GM12878 (cell line): ENCODE measurements around the gene INSRR.

Source experiments
- ATF3 ChIP-seq: IDR thresholded peaks from 2 replicates; pipeline ENCODE4 v1.6.1; 2011; ENCODE audit warnings: low read depth, mild to moderate bottlenecking, low read length, moderate library complexity, borderline replicate concordance; ENCODE audit errors: extremely low read depth
- CTCF ChIP-seq, 3 experiments: IDR thresholded peaks in 2 of 3; conservative IDR thresholded peaks in 1 of 3; 2 replicates each; pipeline ENCODE4 v1.5.1; 2011; ENCODE audit warnings: low read depth in 3 of 3, low read length in 3 of 3, mild to moderate bottlenecking in 3 of 3, control low read depth in 2 of 3, moderate library complexity in 2 of 3, inconsistent platforms in 1 of 3, mixed read lengths in 1 of 3; ENCODE audit not compliant: control insufficient read depth in 2 of 3, insufficient read depth in 1 of 3; ENCODE audit errors: extremely low read depth in 1 of 3
- EZH2 ChIP-seq: IDR thresholded peaks from 2 replicates; pipeline ENCODE4 v1.6.1; 2012; ENCODE audit warnings: low read depth, mild to moderate bottlenecking, control low read depth, inconsistent platforms, low read length, borderline replicate concordance; ENCODE audit not compliant: control insufficient read depth
- HCFC1 ChIP-seq: fragments of 150-350 bp; IDR thresholded peaks from 2 replicates; pipeline ENCODE4 v1.6.1; 2014; ENCODE audit warnings: low read length
- HDGF ChIP-seq: fragments of 450-650 bp; IDR thresholded peaks from 2 replicates; pipeline ENCODE4 v1.6.1; 2016; ENCODE audit warnings: antibody characterized with exemption
- NBN ChIP-seq: fragments of 450-650 bp; IDR thresholded peaks from 2 replicates; pipeline ENCODE4 v1.6.1; 2016
- POLR2A ChIP-seq: IDR thresholded peaks from 2 replicates; pipeline ENCODE4 v1.6.1; 2011; ENCODE audit warnings: low read depth, mild to moderate bottlenecking, low read length
- POLR2AphosphoS5 ChIP-seq: IDR thresholded peaks from 2 replicates; pipeline ENCODE4 v1.6.1; 2011; ENCODE audit warnings: mild to moderate bottlenecking, low read length, inconsistent platforms
- TCF7 ChIP-seq: IDR thresholded peaks from 2 replicates; pipeline ENCODE4 v1.6.1; 2014; ENCODE audit warnings: antibody characterized with exemption, borderline replicate concordance
- YY1 ChIP-seq: IDR thresholded peaks from 2 replicates; pipeline ENCODE4 v1.6.1; 2011; ENCODE audit warnings: low read depth, mild to moderate bottlenecking, low read length

DNA sequence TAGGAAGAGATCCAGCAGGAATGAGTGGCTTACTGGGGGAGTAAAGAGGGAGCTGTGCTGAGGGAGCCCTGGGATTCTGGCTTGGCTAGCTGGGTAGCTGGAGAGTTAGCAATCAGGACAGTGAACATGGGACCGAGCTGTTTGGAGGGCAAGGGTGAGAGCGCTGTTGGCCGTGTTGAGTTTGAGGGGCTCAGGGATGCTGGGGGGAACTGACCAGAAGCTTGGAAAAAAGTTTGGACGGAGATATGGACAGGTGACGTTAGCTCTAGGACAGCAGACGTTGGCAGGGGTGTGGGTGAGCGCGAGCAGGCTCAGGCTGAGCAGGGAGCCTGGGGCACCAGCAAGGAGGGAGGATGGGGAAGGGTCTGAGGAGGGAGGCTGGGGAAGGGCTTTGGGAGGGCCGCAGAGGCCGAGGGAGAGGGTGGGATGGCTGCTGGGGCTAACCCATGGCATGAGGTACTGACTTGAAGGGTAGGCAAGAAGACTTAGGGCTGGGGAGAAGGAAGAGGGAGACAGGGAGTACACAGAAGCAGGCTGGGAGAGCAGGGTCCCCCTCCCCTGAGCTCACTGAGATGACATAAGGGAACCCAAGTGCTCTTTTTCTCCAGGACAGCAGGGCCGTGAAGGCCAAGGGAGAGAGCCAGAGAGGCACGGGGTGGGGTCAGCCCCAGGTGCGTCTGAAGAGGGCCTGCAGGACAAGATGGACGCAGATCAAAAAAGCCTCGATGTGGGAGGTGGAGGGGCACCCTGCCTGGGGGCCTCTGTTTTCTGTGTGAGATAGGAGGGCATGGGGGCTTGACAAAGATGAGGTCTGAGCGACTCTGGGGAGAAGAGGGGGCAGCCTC lies 50.5 kb downstream of the INSRR start:
- TF ChIP-seq ATF3 = no peak
- no peak for TF ChIP-seq POLR2A
- TF ChIP-seq HDGF = no peak
- TF ChIP-seq YY1 = no peak
- no peak for TF ChIP-seq CTCF (IDR thresholded peaks at IDR 0.05 in 2 of 3, conservative IDR thresholded peaks at IDR 0.05 in 1 of 3; ENCODE audit: control insufficient read depth in 2 of 3, extremely low read depth in 1 of 3, insufficient read depth in 1 of 3, low read depth in 3 of 3, low read length in 3 of 3)
- TF ChIP-seq HCFC1 = no peak
- TF ChIP-seq POLR2AphosphoS5 = no peak
- TF ChIP-seq EZH2 = no peak
- no peak for TF ChIP-seq TCF7
- TF ChIP-seq NBN = no peak
